Heart left ventricle (tissue), 16 donors: ENCODE data around the gene GMCL1. TPM values are rescaled to one million over a fixed set of nuclear protein-coding genes. Genes with fewer than 3 reads are reported as not detected.
A peak's percentile ranks its signal among the peaks of the same experiment; 100 is the strongest.

Source experiments
- ATAC-seq, 4 donors: fragments of 200-7000 bp; cut with Tn5 transposase; one replicate each; pipeline ENCODE4 v1.9.1; 2020 to 2022; ENCODE audit warnings: moderate library complexity in 4 of 4, mild to moderate bottlenecking in 3 of 4, moderate number of reproducible peaks in 1 of 4
- DNase-seq, 5 donors: peaks; one replicate each; pipeline ENCODE4 v3.0.0-alpha.2; 2020
- H3K27ac ChIP-seq, 12 donors: fragments of 200-600 bp; sonication (generic) in 4 of 12; one replicate each; pipeline versions ENCODE4 v1.5.0 to v1.8.0; 2016 to 2022; ENCODE audit warnings: mild to moderate bottlenecking in 2 of 12
- H3K27me3 ChIP-seq, 9 donors: fragments of 200-600 bp; sonication (generic) in 2 of 9; one replicate each; pipeline versions ENCODE4 v1.5.1 to v1.8.0; 2016 to 2022; ENCODE audit warnings: mild to moderate bottlenecking in 3 of 9
- H3K36me3 ChIP-seq, 9 donors: fragments of 200-600 bp; sonication (generic) in 2 of 9; one replicate each; pipeline versions ENCODE4 v1.5.0 to v1.8.0; 2018 to 2022; ENCODE audit warnings: mild to moderate bottlenecking in 2 of 9
- H3K4me1 ChIP-seq, 12 donors: fragments of 200-600 bp; sonication (generic) in 4 of 12; one replicate each; pipeline versions ENCODE4 v1.5.0 to v1.8.0; 2016 to 2022; ENCODE audit warnings: mild to moderate bottlenecking in 3 of 12
- H3K4me3 ChIP-seq, 12 donors: fragments of 200-600 bp; sonication (generic) in 4 of 12; one replicate each; pipeline versions ENCODE4 v1.5.0 to v1.8.0; 2017 to 2022; ENCODE audit warnings: mild to moderate bottlenecking in 9 of 12, moderate library complexity in 4 of 12
- H3K9me3 ChIP-seq, 12 donors: fragments of 200-600 bp; sonication (generic) in 4 of 12; one replicate each; pipeline versions ENCODE4 v1.5.0 to v1.8.0; 2016 to 2022; ENCODE audit warnings: mild to moderate bottlenecking in 1 of 12
- POLR2A ChIP-seq, 2 donors: fragments of 450-650 bp; IDR thresholded peaks; one replicate each; pipeline ENCODE4 v1.6.1; 2017; ENCODE audit warnings: antibody characterized with exemption in 2 of 2, mild to moderate bottlenecking in 2 of 2, moderate library complexity in 2 of 2
- WGBS, 4 donors: extraction: QIAGEN DNeasy Blood & Tissue Kit in 2 of 4; methylation state at CpG; one replicate each; pipeline versions ENCODE4 v1.1.5 to v1.1.7; 2013 to 2018; 5-methylcytosine and 5-hydroxymethylcytosine counted together
- intact Hi-C, 10 donors: fragments of 100-400 bp; cut with DNase I; formaldehyde crosslinking; loops; one replicate each; pipeline versions ENCODE4 v1.11.1 to v1.14.2; 2022
- polyA plus RNA-seq, 2 donors: library from polyadenylated mRNA; stranded (reverse); fragments of 200-250 nt; gene quantifications; one replicate each; pipeline ENCODE4 v1.2.3, GENCODE V29; 2013
- total RNA-seq, 9 donors: library from RNA; depleted of rRNA in 2 of 9; stranded (reverse); fragments of >200 nt in 2 of 9; fragmentation: NEBNext Ultra II Directional in 3 of 9; extraction: Animal tissue kit (Norgen Biotek cat#: 25700) in 3 of 9; gene quantifications; one replicate each; pipeline versions ENCODE4 v1.1.0 to v1.2.4, GENCODE V29; 2016 to 2023
- TF ChIP-seq, protein P1 (sequence below), 12 donors: fragments of 200-600 bp; sonication (generic) in 4 of 12; IDR thresholded peaks; one replicate each; pipeline versions ENCODE4 v1.5.0 to v1.8.0; 2018 to 2022; ENCODE audit warnings: antibody characterized with exemption in 12 of 12, mild to moderate bottlenecking in 5 of 12
- donor health status: ischemic (EF 13 %, LVEDD 7.1; RV severe dilation, severe dysfunction).
- donor health status: healthy with polysubstance abuse.
- donor health status: DM: no; HTN: yes; CAD: no.
- donor health status: DM: no; HTN: no; CAD: no.
- donor health status: ischemic (EF 25% LVEDD 6.9; RV normal size, moderate dysfunction).
- donor health status: ischemic (EF 25% LVEDD 5.7; RV mildly dilated, moderate dysfunction).
- donor health status: healthy.
- donor health status: DM: yes; HTN: yes; CAD: no.
- donor health status: ischemic (EF 35%, LVEDD 5.7; RV mildly dilated, moderate dysfunction).
- donor health status: nonischemic (EF 11% LVEDD 7.7; RV severe dilation, severe dysfunction).
- donor health status: DM: yes; HTN: yes; CAD: no.
- donor health status: PGD.
- donor health status: ischemic (EF 29% LVEDD 5.4; RV normal size, mild dysfunction).
- donor health status: nonischemic (EF 23%, LVEDD 6.1; RV moderate dilation, normal function).

Gene GMCL1
- total and polyA plus RNA-seq, 11 donors = 1.8 to 7.2 (median 5.0) TPM

- TF ChIP-seq, protein P1, sequence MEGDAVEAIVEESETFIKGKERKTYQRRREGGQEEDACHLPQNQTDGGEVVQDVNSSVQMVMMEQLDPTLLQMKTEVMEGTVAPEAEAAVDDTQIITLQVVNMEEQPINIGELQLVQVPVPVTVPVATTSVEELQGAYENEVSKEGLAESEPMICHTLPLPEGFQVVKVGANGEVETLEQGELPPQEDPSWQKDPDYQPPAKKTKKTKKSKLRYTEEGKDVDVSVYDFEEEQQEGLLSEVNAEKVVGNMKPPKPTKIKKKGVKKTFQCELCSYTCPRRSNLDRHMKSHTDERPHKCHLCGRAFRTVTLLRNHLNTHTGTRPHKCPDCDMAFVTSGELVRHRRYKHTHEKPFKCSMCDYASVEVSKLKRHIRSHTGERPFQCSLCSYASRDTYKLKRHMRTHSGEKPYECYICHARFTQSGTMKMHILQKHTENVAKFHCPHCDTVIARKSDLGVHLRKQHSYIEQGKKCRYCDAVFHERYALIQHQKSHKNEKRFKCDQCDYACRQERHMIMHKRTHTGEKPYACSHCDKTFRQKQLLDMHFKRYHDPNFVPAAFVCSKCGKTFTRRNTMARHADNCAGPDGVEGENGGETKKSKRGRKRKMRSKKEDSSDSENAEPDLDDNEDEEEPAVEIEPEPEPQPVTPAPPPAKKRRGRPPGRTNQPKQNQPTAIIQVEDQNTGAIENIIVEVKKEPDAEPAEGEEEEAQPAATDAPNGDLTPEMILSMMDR (IDR thresholded peaks at IDR 0.05) = peak in 1 of 12 donors; percentile 3
- TF ChIP-seq POLR2A (IDR thresholded peaks at IDR 0.05) = no peak
Measured at GRCh38 chr2:69789772-69790600, 39.5 kb upstream of the GMCL1 start.

DNA sequence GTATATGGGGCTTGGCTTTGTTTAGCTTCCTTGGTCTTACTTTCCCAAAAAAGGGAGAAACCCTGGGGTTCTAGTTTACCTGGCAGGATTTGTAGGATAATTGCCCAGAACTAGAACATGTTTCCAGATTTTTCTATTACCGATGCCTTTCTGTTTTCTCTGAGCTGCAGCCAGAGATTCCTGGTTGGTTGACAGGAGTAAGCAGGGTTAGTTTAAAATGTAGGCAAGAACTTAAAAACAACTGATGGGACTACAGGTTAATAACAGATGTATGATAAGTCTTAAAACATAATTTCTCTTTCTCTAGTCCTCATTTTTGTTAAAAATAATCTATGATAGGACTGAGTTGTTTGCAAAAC lies 38.9 kb upstream of the GMCL1 start:
- intact Hi-C loops = loop anchor here in 2 of 10 donors (10.0 kb wide), 1 partner anchor 46 kb away; the partner anchor contains the start of gene ANXA4 (in 2 of the 2)
- TF ChIP-seq, protein P1 (IDR thresholded peaks at IDR 0.05) = peak in 1 of 12 donors; percentile 0
- TF ChIP-seq POLR2A (IDR thresholded peaks at IDR 0.05) = no peak

More at GRCh38 chr2:69789772-69790600, 39.5 kb upstream of the GMCL1 start:
- Histone ChIP-seq H3K9me3 (no peaks in the 10 kb centered on the region), H3K36me3 (peaks cover 0 to 26% (median 2%) of the 10 kb centered on the region in 9 donors), H3K27me3 (no peaks in the 10 kb centered on the region), H3K27ac (peak overlapping the region; percentile 2 to 86 (median 58)), H3K4me3 (peak overlapping the region in 6 of 12 donors; percentile 0 to 27 (median 8)), H3K4me1 (peaks cover 0 to 33% (median 17%) of the 10 kb centered on the region in 12 donors)
- DNase-seq (no peak), ATAC-seq (peak; percentile 15 to 73 (median 42))
- 55 to 63% (median 61%) methylated on average over 7 of the region's 7 CpGs for WGBS, 4 donors
- intact Hi-C loops = loop anchor here in 2 of 10 donors (10.0 kb wide), 1 partner anchor 45 kb away; the partner anchor contains the start of gene ANXA4 (in 2 of the 2)

GRCh38 chr2:69791045-69791444 lies 38.4 kb upstream of the GMCL1 start:
- TF ChIP-seq, protein P1 (IDR thresholded peaks at IDR 0.05) = no peak
- TF ChIP-seq POLR2A (IDR thresholded peaks at IDR 0.05) = no peak
- DNase-seq (peak in 2 of 5 donors; percentile 33 to 43), ATAC-seq (peak in 3 of 4 donors; percentile 37 to 62 (median 57))
- Histone ChIP-seq H3K9me3 (no peaks in the 10 kb centered on the region), H3K27ac (peak overlapping the region in 9 of 12 donors; percentile 2 to 86 (median 68)), H3K4me1 (peaks cover 0 to 33% (median 17%) of the 10 kb centered on the region in 12 donors), H3K36me3 (peaks cover 0 to 22% (median 2%) of the 10 kb centered on the region in 9 donors), H3K27me3 (no peaks in the 10 kb centered on the region), H3K4me3 (peak overlapping the region in 1 of 12 donors; percentile 0)
- intact Hi-C loops = loop anchor here in 2 of 10 donors (10.0 kb wide), 1 partner anchor 46 kb away; the partner anchor contains the start of gene ANXA4 (in 2 of the 2)

More for the DNA sequence above, 38.9 kb upstream of the GMCL1 start:
- H3K27ac ChIP-seq = peak overlapping the region; percentile 2 to 86 (median 58)
- peaks cover 0 to 25% (median 2%) of the 10 kb centered on the region in 9 donors for H3K36me3 ChIP-seq
- H3K4me1 ChIP-seq = peaks cover 0 to 33% (median 17%) of the 10 kb centered on the region in 12 donors
- no peak for ATAC-seq
- H3K27me3 ChIP-seq = no peaks in the 10 kb centered on the region
- 50 to 71% (median 61%) methylated on average over 1 of the region's 1 CpG for WGBS, 4 donors
- DNase-seq = no peak
- no peaks in the 10 kb centered on the region for H3K9me3 ChIP-seq
- H3K4me3 ChIP-seq = peak overlapping the region in 4 of 12 donors; percentile 0 to 27 (median 9)

DNA sequence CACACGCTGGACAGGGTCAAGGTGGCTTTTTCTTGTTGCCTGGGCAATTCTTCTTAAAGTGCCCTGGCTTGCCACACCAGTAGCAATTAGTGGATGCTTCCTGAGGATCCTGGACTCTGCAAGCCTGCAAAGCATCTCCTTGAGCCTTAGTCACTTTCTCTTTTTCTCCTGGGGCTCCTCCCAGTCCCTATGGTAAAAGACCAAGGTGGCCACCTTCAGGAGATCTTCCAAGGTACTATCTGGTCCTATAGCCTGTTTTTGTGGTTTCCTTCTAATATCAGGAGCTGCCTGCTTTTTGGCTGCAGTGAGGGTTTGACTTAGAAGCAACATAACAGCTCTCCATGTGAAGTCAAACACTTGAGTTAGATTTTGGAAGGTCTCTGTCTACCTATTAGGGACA lies 33.3 kb upstream of the GMCL1 start:
- H3K27ac ChIP-seq = no peak overlapping the region
- DNase-seq = no peak
- H3K36me3 ChIP-seq = peaks cover 0 to 8% (median 0%) of the 10 kb centered on the region in 9 donors
- no peak for ATAC-seq
- peaks cover 0 to 37% (median 21%) of the 10 kb centered on the region in 12 donors for H3K4me1 ChIP-seq
- H3K9me3 ChIP-seq = no peaks in the 10 kb centered on the region
- intact Hi-C loops = loop anchor here in 2 of 10 donors (10.0 kb wide), 1 partner anchor 51 kb away; the partner anchor contains the start of gene ANXA4 (in 2 of the 2)
- no peaks in the 10 kb centered on the region for H3K27me3 ChIP-seq
- WGBS, 4 donors = 96 to 100% (median 99%) methylated on average over 1 of the region's 1 CpG
- TF ChIP-seq, protein P1 (IDR thresholded peaks at IDR 0.05) = no peak
- no peak for TF ChIP-seq POLR2A (IDR thresholded peaks at IDR 0.05)
- no peak overlapping the region for H3K4me3 ChIP-seq
